GM19043 (cell line): ENCODE measurements around the gene TMEM260.

Source experiments
- ATAC-seq: cut with Tn5 transposase; IDR thresholded peaks from one replicate; pipeline ENCODE4 v1.9.1; 2021; ENCODE audit warnings: low read depth; ENCODE audit not compliant: unreplicated experiment

TMEM260 gene

DNA sequence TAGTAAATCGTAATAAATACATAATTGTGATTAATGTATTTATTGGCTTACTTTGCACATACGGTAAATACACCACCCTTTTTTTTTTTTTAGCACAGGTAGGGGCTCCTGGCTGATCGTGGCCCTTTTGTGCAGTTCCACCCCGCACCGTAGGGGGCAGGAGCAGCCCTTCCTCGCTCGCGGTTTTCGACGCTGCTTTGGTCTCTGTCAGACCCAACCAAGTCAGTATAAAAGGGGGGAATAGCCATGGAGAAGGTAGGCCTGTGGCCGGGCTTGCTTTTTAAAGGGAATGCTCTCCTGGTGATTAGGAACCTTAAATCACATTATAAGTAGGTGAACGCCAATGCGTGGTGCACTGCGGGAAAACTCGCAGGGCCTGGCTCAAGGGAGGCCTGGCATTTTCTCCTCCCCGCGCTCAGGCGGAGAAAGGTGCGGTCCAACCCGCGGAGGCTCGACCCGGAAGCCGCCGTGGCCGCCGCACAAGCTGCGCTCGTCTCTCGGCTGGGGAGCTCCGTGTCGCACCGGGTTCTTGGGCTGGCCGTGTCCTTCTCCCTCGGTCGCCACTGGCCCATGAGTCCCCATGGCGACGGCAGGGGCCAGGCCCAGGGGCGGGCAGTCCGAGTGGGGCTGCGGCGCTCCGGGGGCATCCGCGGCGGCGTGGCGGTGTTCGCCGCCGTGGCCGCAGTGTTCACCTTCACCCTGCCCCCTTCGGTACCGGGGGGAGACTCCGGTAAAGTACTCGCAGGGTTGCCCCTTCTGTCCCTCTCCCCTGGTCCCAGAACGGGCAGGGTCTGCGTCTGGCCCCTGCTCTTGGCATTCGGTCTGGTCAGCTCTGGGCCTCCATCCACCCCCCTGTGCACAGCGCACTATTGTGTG is at the start of gene TMEM260:
Gene TMEM260 (plus strand): TSS at position 454 of the 876 bp plus-strand sequence. CDS start 117 bp downstream, at position 571.
- ATAC-seq, result peak; percentile 80

DNA sequence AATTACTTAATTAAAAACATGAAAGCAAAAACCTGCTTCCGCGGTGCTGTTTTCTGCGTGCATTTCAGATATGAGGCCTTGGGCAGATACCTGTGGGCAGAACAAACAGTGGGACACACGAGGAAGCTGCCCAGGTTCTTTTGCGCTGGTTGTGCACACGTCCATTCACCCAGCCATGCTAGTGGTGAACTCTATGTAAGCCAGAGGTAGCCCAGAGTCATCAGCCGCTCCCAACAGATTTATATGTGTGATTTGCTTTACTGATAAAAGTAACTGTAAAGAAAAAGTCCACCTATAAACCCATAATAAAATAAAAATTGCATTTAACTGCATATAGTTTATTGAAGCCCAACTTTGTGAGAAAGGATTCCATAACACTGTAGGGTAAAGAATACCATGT is 47.1 kb upstream of the TMEM260 start:
- no peak for ATAC-seq

DNA sequence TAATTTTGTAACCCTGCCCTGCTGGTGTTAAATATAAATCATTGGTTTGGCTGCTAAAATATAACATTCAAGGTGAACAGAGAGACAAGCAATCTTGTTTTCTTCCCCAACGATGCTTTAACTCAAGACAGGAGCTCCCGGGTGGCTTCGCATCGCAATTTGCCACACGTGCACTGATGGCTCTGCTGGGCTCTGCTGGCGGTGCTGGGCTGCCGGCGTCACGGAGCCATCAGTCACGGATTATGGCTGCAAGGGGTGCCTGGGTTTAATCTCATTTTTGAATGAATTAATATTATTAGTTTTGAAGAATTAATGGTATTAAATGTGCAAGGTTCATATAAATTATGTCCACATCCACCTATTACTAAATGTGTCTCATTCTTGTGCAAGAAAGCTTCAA is 44.9 kb upstream of the TMEM260 start:
- no peak for ATAC-seq

- no peak for ATAC-seq
Observed at GRCh38 chr14:56539862-56540261, 39.7 kb upstream of the TMEM260 start.

- no peak for ATAC-seq
Observed at GRCh38 chr14:56543436-56543835, 36.2 kb upstream of the TMEM260 start.

DNA sequence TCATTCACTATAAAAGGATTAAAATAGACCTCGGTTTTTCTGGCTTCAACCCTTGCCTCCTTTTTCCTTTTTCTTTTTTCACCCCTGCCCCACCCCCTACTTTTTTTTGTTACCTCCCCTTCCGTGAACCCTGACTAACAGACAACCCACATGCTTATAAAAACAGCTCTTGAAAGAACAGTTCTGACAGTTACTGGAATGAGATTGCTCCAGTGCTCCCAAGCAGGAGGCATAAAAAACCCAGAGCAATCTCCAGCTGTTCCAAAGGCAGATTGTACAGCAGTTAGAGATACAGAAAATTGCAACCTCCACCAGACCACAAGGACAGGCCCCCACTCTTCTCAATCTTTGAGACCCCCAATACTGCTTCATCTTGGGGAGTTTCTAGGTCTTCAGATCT is 29.9 kb upstream of the TMEM260 start:
- no peak for ATAC-seq

DNA sequence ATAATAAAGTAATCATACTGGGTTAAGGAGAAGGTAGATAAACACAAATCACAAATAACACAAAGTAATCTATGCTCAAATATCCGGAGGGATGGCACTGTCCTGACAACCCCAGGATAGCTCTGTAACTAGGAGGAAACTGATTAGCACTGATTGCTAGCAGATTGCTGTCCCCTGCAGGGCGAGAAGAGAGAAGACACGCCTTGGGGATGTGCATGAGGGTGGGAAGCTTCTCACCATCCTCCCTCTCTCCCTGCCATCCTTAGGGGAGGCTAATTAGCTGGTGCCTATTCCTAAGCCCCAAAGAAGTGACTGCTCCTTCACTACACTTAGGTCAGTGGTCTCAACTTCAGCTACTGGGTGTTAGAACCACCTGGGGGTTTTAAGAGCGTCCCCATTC is 27.0 kb upstream of the TMEM260 start:
- no peak for ATAC-seq

DNA sequence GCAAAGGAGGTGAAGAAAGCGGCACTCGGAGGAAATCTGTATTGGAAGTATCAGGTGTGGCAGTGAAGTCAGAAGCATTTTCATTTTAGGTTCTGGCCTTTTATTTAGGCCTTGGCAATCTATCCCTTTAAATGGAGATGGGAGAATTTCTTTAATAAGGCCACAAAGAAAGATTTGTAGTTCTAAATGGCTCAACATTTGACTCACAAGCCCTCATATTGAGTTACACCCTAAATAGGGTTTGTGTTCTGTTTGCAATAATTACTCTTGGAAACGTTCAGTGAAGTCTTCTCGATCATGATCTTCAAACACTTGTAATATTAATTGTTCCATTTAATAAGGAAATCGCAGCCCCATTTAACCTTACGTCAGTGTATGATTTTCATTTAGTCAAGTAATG is 25.3 kb upstream of the TMEM260 start:
- no peak for ATAC-seq

- no peak for ATAC-seq
Observed at GRCh38 chr14:56555921-56556570, 23.6 kb upstream of the TMEM260 start.

DNA sequence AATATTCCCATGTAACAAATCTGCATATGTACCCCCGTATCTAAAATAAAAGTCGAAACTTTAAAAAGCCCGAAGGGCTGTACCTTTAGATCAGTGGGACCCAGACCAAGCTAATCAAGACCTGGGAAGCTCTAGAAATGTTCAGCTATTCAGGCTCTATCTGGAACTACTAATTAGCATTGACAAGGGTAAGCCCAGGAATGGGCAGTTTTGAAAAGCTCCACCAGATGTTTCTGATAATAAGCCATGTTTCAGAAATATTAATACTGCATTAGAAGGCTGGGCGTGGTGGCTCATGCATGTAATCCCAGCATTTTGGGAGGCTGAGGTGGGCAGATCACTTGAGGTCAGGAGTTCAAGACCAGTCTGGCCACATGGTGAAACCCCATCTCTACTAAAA is 20.4 kb upstream of the TMEM260 start:
- ATAC-seq, result no peak

DNA sequence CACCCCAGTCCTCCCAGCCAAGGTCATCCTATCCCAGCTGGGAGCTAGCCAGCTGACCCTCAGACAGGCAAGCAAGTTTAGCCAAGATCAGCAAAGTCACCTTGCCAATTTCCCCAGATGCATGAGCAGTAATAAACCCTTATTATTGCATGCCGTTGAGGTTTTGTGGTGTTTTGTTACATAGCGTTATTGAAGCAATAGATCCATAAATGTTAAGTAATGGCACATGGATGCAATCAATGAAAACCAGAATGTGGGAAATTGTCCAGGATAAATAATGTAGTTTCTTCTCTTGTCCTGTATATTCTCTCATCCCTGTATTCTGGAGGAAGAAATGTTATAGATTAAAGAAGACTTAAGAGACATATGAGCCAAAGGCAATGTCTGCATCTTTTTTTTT is 18.0 kb upstream of the TMEM260 start:
- no peak for ATAC-seq

GRCh38 chr14:56562883-56563282 is 16.7 kb upstream of the TMEM260 start:
- ATAC-seq, result no peak

DNA sequence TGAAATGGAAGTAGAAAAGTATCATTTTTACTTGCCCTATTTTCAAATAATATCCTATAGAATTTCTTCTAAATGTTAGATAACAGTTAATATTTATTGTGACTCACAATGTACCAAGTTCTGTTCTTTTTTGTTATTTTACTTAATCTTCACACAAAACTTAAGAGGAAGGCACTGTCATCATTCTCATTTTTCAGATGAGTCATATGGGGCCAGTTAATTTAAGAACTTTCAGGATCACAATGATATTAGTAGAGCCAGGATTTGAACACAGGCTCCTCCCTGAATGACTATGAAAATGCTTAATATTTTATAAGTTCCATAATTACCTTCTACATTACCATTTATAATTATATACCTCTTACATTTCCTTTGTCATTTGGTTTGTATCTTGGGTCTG is 10.4 kb upstream of the TMEM260 start:
- no peak for ATAC-seq

DNA sequence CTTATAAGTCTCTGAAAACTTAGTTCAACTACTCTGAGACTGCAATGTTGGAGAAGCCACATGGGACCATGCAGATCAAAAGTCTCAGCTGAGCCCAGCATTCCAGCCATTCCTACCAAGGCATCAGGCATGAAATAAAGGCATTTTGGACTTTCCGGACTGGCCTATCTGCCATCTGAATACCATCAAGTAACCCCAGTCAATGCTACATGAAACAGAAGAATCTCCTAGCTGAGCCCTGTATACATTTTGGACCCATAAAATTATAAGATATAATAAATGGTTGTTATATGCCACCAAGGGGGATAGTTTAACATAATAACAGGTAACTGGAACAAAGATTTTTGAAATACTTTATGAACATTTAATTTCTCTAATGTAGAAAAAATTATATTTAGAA is 9.3 kb upstream of the TMEM260 start:
- no peak for ATAC-seq

DNA sequence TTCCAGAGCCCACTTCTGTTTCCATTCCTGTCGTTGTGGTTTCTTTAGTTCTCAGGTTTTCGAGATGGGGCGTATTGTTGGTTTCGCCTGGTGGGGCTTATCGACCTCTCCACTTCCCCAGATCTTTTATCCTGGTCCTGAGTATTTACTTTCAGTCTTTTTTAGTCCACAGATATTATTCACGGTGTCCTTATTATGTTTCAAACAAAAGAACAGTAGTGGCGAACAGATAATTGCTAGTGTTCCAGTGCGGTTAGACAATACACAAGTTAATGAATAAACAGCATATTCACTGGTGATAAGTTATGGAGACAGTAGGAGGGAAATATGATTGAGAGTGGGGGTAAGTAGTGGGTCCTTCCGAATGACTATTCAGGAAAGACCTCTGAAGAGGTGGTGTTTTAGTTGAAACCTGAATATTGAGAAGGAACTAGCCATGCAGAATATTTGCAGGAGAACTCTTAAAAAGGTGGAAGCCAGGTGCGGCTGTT is 668 bp downstream of the TMEM260 start:
- ATAC-seq, result peak; percentile 9

GRCh38 chr14:56581041-56581727 is 1.6 kb downstream of the TMEM260 start:
- ATAC-seq, result no peak

DNA sequence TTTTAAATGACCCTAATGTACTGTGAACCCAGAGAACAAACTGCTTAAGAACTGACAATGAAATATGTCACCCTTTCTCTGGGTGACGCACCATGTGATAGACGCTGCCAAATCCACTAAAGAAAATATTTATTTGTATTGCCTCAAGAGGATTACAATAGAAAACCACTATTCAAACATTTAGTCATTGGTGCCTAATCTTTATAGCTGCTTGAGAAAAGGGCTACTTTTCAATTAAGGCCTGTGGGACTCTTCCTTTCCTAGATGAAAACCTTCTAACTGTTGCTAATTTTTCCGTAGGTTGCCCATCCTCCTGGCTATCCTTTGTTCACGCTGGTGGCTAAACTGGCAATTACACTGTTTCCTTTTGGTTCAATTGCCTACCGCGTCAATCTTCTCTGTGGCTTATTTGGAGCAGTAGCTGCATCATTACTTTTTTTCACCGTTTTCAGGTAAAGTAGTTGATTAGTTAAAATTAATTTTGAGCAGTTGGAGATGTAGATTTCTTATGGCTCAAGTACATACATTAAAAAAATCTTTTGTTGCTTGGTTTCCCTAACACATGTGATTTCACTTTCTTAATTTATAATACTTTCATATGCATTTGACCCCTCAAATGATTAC is 6.0 kb downstream of the TMEM260 start:
- no peak for ATAC-seq

DNA sequence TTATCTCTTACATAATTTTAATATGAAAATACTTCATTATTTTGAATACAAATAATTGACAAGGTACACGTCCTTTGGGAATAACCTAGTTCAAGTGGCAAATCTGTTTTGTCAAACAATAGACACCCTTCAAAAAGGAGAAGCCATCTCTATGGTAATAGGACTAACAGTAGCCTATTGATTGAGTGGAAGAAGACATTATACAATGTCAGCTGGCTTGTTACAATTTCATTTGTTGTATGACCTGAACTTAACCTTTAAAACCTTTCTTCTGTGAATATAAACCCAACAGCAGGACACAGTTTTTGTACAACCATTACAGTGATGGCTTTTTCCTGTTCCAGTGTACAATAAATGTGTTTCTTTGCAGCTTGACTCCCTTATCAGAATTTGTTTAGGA is 8.1 kb downstream of the TMEM260 start:
- no peak for ATAC-seq

DNA sequence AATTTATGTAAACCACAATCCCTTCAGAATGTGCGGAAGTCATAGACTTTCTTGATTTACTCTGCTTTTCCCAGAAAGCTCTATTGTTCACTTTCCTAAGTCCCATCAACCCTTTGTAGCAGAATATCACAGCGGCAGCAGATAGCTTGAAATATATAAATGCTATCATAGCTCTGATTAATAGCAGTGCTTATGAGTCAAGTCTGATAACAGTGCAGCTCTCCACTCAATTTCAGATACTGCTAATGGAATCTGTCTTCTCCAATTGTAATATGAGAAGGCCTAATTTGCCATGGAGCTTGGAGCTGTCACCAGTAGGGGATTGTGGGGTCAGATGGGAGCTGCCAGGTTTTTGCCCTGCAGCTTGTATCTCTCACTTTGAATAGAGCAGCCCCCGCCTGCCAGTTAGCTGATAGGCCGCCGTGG is 10.9 kb downstream of the TMEM260 start:
- no peak for ATAC-seq

DNA sequence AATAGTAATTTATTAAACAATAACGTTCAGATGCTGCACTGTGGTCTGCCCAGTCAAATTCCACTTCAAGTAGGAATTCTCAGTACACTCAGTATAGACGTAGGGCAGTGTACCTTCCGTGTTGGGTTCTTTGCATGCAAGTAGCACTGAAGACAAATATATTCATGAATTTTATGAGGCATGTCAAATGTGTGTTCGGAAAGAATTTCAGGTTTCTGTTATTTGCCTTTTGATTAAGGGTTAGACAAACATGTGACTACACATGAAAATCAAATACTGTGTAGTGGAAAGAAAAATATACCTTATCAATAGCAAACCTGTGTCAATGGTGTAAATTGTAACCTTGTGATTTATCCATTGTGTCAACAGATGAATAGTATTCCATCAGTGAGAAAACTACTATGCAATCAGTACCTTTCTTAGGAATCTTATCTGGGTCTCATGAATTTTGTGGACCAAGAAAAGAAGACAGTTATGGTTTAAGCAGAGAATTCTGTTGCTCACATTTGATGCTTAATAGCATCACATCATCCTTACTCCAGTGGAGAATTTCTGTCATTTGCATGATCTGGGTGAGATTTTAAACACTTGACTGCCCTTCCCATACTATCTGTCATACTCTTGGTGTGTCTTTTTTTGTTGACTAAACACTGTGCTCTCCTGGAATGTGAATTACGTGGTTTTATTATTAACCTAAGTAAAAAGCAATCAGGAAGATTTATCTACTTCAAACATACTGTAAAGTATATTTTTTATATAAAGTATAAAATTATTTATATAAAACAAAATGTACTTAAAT is 13.3 kb downstream of the TMEM260 start:
- ATAC-seq, result no peak
